K562 (cell line): ENCODE results near the gene NEUROG1. TPM values are rescaled to one million over a fixed set of nuclear protein-coding genes. Genes with fewer than 3 reads are reported as not detected.

Experiments used
- ATAC-seq: fragments of 200-7000 bp; cut with Tn5 transposase; 3 replicates; pipeline ENCODE4 v1.9.1; 2020; ENCODE audit warnings: moderate library complexity
- BruUV-seq: library from RNA; stranded (reverse); fragments of 400-500 nt; replicated peaks from 2 replicates; lab custom pipeline; 2021; lab: Mats Ljungman, UMichigan
- CTCF ChIA-PET: fragments of 300-600 bp; formaldehyde crosslinking; extraction: SDS; loops from one replicate; lab custom pipeline; 2021; ENCODE audit warnings: low intra/inter-chr PET ratio; lab: Yijun Ruan, JAX
- POLR2A ChIA-PET: fragments of 300-600, 350-650 bp; sonication (Branson Sonifier 250); formaldehyde crosslinking; extraction: SDS; loops from one replicate; lab custom pipeline; 2021; ENCODE audit warnings: antibody characterized with exemption, inconsistent platforms; lab: Yijun Ruan, JAX
- DNase-seq, 4 experiments: peaks; one replicate each; pipeline versions ENCODE4 v3.0.0 to v3.0.0-alpha.2; 2011 to 2018; ENCODE audit warnings: low spot score in 3 of 4, mixed read lengths in 3 of 4; ENCODE audit errors: extremely low read depth in 1 of 4
- FAIRE-seq: peaks from 2 replicates; lab custom pipeline; 2011; peaks lifted over from hg19 to GRCh38; lab: Jason Lieb, UNC
- H2AFZ ChIP-seq: 2 replicates; pipeline ENCODE4 v1.6.0; 2011; ENCODE audit warnings: low read depth, low read length, control low read depth, inconsistent platforms
- H3K27ac ChIP-seq: fragments of 200-600 bp; 3 replicates; pipeline ENCODE4 v1.8.0; 2011; ENCODE audit warnings: low read depth, mild to moderate bottlenecking, control low read depth, inconsistent platforms, low read length, moderate library complexity, mixed read lengths; ENCODE audit errors: extremely low read depth
- H3K27me3 ChIP-seq, 2 experiments: fragments of 300-600 bp in 1 of 2; 2 replicates in 1 of 2; 3 replicates in 1 of 2; pipeline versions ENCODE4 v1.6.0 to v1.8.0; 2011; ENCODE audit warnings: inconsistent platforms in 2 of 2, low read length in 2 of 2, mild to moderate bottlenecking in 1 of 2, mixed read lengths in 1 of 2, moderate library complexity in 1 of 2; ENCODE audit not compliant: control insufficient read depth in 2 of 2, insufficient read depth in 2 of 2
- H3K36me3 ChIP-seq: fragments of 300-600 bp; 3 replicates; pipeline ENCODE4 v1.8.0; 2011; ENCODE audit warnings: mild to moderate bottlenecking, low read length, inconsistent platforms; ENCODE audit not compliant: control insufficient read depth, insufficient read depth
- H3K4me1 ChIP-seq, 2 experiments: fragments of 200-600 bp in 1 of 2; replicated peaks in 1 of 2; 2 replicates in 1 of 2; 3 replicates in 1 of 2; pipeline versions ENCODE4 v1.5.1 to v1.8.0; 2011; ENCODE audit warnings: inconsistent platforms in 2 of 2, low read length in 2 of 2, mild to moderate bottlenecking in 1 of 2, mixed read lengths in 1 of 2, moderate library complexity in 1 of 2; ENCODE audit not compliant: control insufficient read depth in 2 of 2, insufficient read depth in 2 of 2
- H3K4me2 ChIP-seq: 2 replicates; pipeline ENCODE4 v1.6.1; 2011; ENCODE audit warnings: low read length, control low read depth, inconsistent platforms, mixed read lengths; ENCODE audit not compliant: insufficient read depth
- H3K4me3 ChIP-seq: fragments of 200-600 bp; sonication (generic), shearing (Covaris generic); 2 replicates; pipeline ENCODE4 v1.5.1; 2016; ENCODE audit warnings: control low read depth, inconsistent platforms
- H3K79me2 ChIP-seq: fragments of 200-600 bp; 3 replicates; pipeline ENCODE4 v1.8.0; 2011; ENCODE audit warnings: low read length, inconsistent platforms; ENCODE audit not compliant: control insufficient read depth, insufficient read depth
- H3K9ac ChIP-seq, 2 experiments: 2 replicates each; pipeline versions ENCODE4 v1.6.0 to v1.6.1; 2011; ENCODE audit warnings: low read depth in 2 of 2, low read length in 2 of 2, control low read depth in 1 of 2, inconsistent platforms in 1 of 2, mild to moderate bottlenecking in 1 of 2, mixed read lengths in 1 of 2; ENCODE audit not compliant: insufficient read depth in 1 of 2
- H3K9me1 ChIP-seq: one replicate; pipeline ENCODE4 v1.6.0; 2011; ENCODE audit warnings: inconsistent platforms, mild to moderate bottlenecking, low read length, moderate library complexity; ENCODE audit not compliant: control insufficient read depth, insufficient read depth
- H3K9me3 ChIP-seq: replicated peaks from 2 replicates; pipeline ENCODE4 v1.5.1; 2011; ENCODE audit warnings: low read depth, low read length, inconsistent platforms; ENCODE audit not compliant: control insufficient read depth, insufficient read depth
- H4K20me1 ChIP-seq: replicated peaks from 2 replicates; pipeline ENCODE4 v1.6.1; 2011; ENCODE audit warnings: low read length, inconsistent platforms, mixed read lengths; ENCODE audit not compliant: control insufficient read depth, insufficient read depth
- ATF3 ChIP-seq, 2 experiments: fragments of 450-650 bp in 1 of 2; sonication (generic) in 1 of 2; formaldehyde crosslinking in 1 of 2; IDR thresholded peaks in 1 of 2; conservative IDR thresholded peaks in 1 of 2; 2 replicates each; pipeline versions ENCODE4 v1.6.1 to v1.8.1; 2016 to 2023; ENCODE audit warnings: mild to moderate bottlenecking in 2 of 2, moderate library complexity in 2 of 2, inconsistent platforms in 1 of 2, missing genetic modification reagents in 1 of 2
- FOSL1 ChIP-seq: fragments of 200-800 bp; sonication (Bioruptor generic); conservative IDR thresholded peaks from 2 replicates; pipeline ENCODE4 v1.6.1; 2016; ENCODE audit warnings: missing genetic modification characterization, missing compliant biosample characterization
- TCF7 ChIP-seq: sonication (generic); IDR thresholded peaks from 2 replicates; pipeline ENCODE4 v1.6.1; 2016; ENCODE audit warnings: antibody characterized with exemption, borderline replicate concordance
- WGBS: fragments of 100-300 bp; shearing (Covaris generic); methylation state at CpG from one replicate; pipeline ENCODE4 v1.1.6; 2016; ENCODE audit warnings: low coverage, mixed read lengths; ENCODE audit not compliant: insufficient coverage; ENCODE audit errors: missing lambda C conversion rate; 5-methylcytosine and 5-hydroxymethylcytosine counted together
- in situ Hi-C: fragments of 300-500 bp; cut with MboI; formaldehyde crosslinking; loops from 4 replicates; pipeline ENCODE4 v1.15.0; 2018; ENCODE audit warnings: inconsistent platforms, mixed read lengths
- intact Hi-C: fragments of 100-400 bp; cut with micrococcal nuclease; formaldehyde crosslinking; loops from 2 replicates; pipeline ENCODE4 v1.14.2; 2022
- polyA plus RNA-seq, 8 experiments: library from polyadenylated mRNA; depleted of rRNA in 4 of 8; stranded (reverse) in 5 of 8; unstranded in 3 of 8; fragments of >200 nt; fragmentation: Nextera tagmentation in 2 of 8; fragmentation: Illumina TruSeq in 1 of 8; extraction: Ambion mirVana in 2 of 8; extraction: Trizol in 1 of 8; gene quantifications; 2 replicates each; pipeline versions ENCODE4 v1.2.1 to v1.2.3, GENCODE V29; 2011 to 2014; ENCODE audit warnings: inconsistent platforms in 1 of 8, missing spikeins in 1 of 8
- total RNA-seq, 7 experiments: library from RNA; depleted of rRNA in 6 of 7; stranded (reverse); fragments of >200 nt in 6 of 7; fragmentation: Illumina TruSeq in 2 of 7; extraction: Trizol in 2 of 7; gene quantifications; 2 replicates each; pipeline versions ENCODE4 v1.2.1 to v1.2.3, GENCODE V29; 2011 to 2021; ENCODE audit warnings: low replicate concordance in 1 of 7

Gene NEUROG1
- total and polyA plus RNA-seq, 9 of the 15 experiments (the other 6 are each of a cell fraction or from before 2014, with no cell fraction given) = not detected

GRCh38 chr5:135493406-135494180 is 42.2 kb downstream of the NEUROG1 start:
- peaks cover 0 to 9% of the 10 kb centered on the region in 2 experiments; a peak in 1 of 5 replicates for H3K27me3 ChIP-seq
- DNase-seq (no peak), FAIRE-seq (peak; percentile 59), ATAC-seq (no peak)
- no peak overlapping the region for H3K27ac ChIP-seq
- H3K9ac ChIP-seq = no peak overlapping the region
- H3K4me1 ChIP-seq = peaks cover 8 to 32% of the 10 kb centered on the region in 2 experiments; a peak in 4 of 5 replicates
- no peak overlapping the region for H3K4me3 ChIP-seq
- intact Hi-C loops (no loop called here), in situ Hi-C loops (no loop called here)
- no peaks in the 10 kb centered on the region for H3K79me2 ChIP-seq
- no peaks in the 10 kb centered on the region for H3K9me1 ChIP-seq
- TF ChIP-seq ATF3 (IDR thresholded peaks at IDR 0.05) (peak; percentile 56; the same call in 1 of the 2 replicates), ATF3 (CRISPR knock-in tag; conservative IDR thresholded peaks at IDR 0.05) (no peak), TCF7 (no peak), FOSL1 (tag) (peak; percentile 52)
- H3K9me3 ChIP-seq = no peaks in the 10 kb centered on the region
- ChIA-PET POLR2A (interaction anchor here (0.6 to 1.0 kb wide), 4 partner anchors 9 to 21 kb away, joined by 3 read pairs; no protein-coding TSS in a partner anchor), CTCF (no interaction called here)
- H3K4me2 ChIP-seq = no peak overlapping the region
- H4K20me1 ChIP-seq = peaks cover 10% of the 10 kb centered on the region
- no peak overlapping the region; the same call in 1 of the 2 replicates for H2AFZ ChIP-seq
- no peaks in the 10 kb centered on the region for H3K36me3 ChIP-seq
- 32% methylated on average over 8 of the region's 8 CpGs for WGBS
- no TSS peak for BruUV-seq
